ENCODE measurements around the gene MAPT.

Gene MAPT

GRCh38 chr17:46039592-46040186 is 145.3 kb downstream of the MAPT start:
- in situ Hi-C loops (cut with HindIII; ENCODE audit: low sequenced_read_pairs) = loop anchor here (5.0 kb wide), 1 partner anchor 88 kb away; no protein-coding TSS in a partner anchor

- in situ Hi-C loops (cut with HindIII; ENCODE audit: low sequenced_read_pairs) = loop anchor here (5.0 kb wide), 1 partner anchor 85 kb away; no protein-coding TSS in a partner anchor
These were observed 147.9 kb downstream of the MAPT start for GRCh38 chr17:46042246-46042645.

GRCh38 chr17:46042925-46043324 is 148.6 kb downstream of the MAPT start:
- in situ Hi-C loops (cut with HindIII; ENCODE audit: low sequenced_read_pairs) = loop anchor here (5.0 kb wide), 1 partner anchor 84 kb away; no protein-coding TSS in a partner anchor

- in situ Hi-C loops (cut with HindIII; ENCODE audit: low sequenced_read_pairs) = loop anchor here (5.0 kb wide), 1 partner anchor 84 kb away; no protein-coding TSS in a partner anchor
These were observed 149.3 kb downstream of the MAPT start for GRCh38 chr17:46043606-46044005.

GRCh38 chr17:46044286-46044928 is 150.1 kb downstream of the MAPT start:
- in situ Hi-C loops (cut with HindIII; ENCODE audit: low sequenced_read_pairs) = loop anchor here (5.0 kb wide), 1 partner anchor 83 kb away; no protein-coding TSS in a partner anchor

- in situ Hi-C loops (cut with HindIII; ENCODE audit: low sequenced_read_pairs) = loop anchor here (5.0 kb wide), 1 partner anchor 82 kb away; no protein-coding TSS in a partner anchor
These were observed 150.6 kb downstream of the MAPT start for GRCh38 chr17:46044989-46045388.

- in situ Hi-C loops (cut with HindIII; ENCODE audit: low sequenced_read_pairs) = no loop called here
These were observed 151.3 kb downstream of the MAPT start for GRCh38 chr17:46045639-46046038.

GRCh38 chr17:46046957-46047356 is 152.6 kb downstream of the MAPT start:
- in situ Hi-C loops (cut with HindIII; ENCODE audit: low sequenced_read_pairs) = no loop called here

GRCh38 chr17:46047398-46047797 is 153.0 kb downstream of the MAPT start:
- in situ Hi-C loops (cut with HindIII; ENCODE audit: low sequenced_read_pairs) = no loop called here

- in situ Hi-C loops (cut with HindIII; ENCODE audit: low sequenced_read_pairs) = no loop called here
These were observed 153.5 kb downstream of the MAPT start for GRCh38 chr17:46047856-46048255.

- in situ Hi-C loops (cut with HindIII; ENCODE audit: low sequenced_read_pairs) = no loop called here
These were observed 155.3 kb downstream of the MAPT start for GRCh38 chr17:46049656-46050055.

GRCh38 chr17:46053911-46054534 is 159.7 kb downstream of the MAPT start:
- in situ Hi-C loops (cut with HindIII; ENCODE audit: low sequenced_read_pairs) = no loop called here

GRCh38 chr17:46056800-46057304 is 162.5 kb downstream of the MAPT start:
- in situ Hi-C loops (cut with HindIII; ENCODE audit: low sequenced_read_pairs) = no loop called here

- in situ Hi-C loops (cut with HindIII; ENCODE audit: low sequenced_read_pairs) = no loop called here
These were observed 163.0 kb downstream of the MAPT start for GRCh38 chr17:46057366-46057765.

GRCh38 chr17:46059486-46059885 is 165.1 kb downstream of the MAPT start:
- in situ Hi-C loops (cut with HindIII; ENCODE audit: low sequenced_read_pairs) = no loop called here

GRCh38 chr17:46060461-46060860 is 166.1 kb downstream of the MAPT start:
- in situ Hi-C loops (cut with HindIII; ENCODE audit: low sequenced_read_pairs) = no loop called here

- in situ Hi-C loops (cut with HindIII; ENCODE audit: low sequenced_read_pairs) = no loop called here
These were observed 167.1 kb downstream of the MAPT start for GRCh38 chr17:46061435-46061834.

- in situ Hi-C loops (cut with HindIII; ENCODE audit: low sequenced_read_pairs) = no loop called here
These were observed 168.9 kb downstream of the MAPT start for GRCh38 chr17:46063241-46063640.

GRCh38 chr17:46064460-46064859 is 170.1 kb downstream of the MAPT start:
- in situ Hi-C loops (cut with HindIII; ENCODE audit: low sequenced_read_pairs) = no loop called here

- in situ Hi-C loops (cut with HindIII; ENCODE audit: low sequenced_read_pairs) = no loop called here
These were observed 177.4 kb downstream of the MAPT start for GRCh38 chr17:46071796-46072195.

GRCh38 chr17:46072998-46073397 is 178.6 kb downstream of the MAPT start:
- in situ Hi-C loops (cut with HindIII; ENCODE audit: low sequenced_read_pairs) = no loop called here

- in situ Hi-C loops (cut with HindIII; ENCODE audit: low sequenced_read_pairs) = no loop called here
These were observed 180.2 kb downstream of the MAPT start for GRCh38 chr17:46074540-46074939.
